ENCODE results near the gene REST.

- TF ChIP-seq CTCF (IDR thresholded peaks at IDR 0.05; ENCODE audit: insufficient read depth, low read depth, low read length) = no peak
- TF ChIP-seq EZH2 (IDR thresholded peaks at IDR 0.05; ENCODE audit: insufficient read depth, low read length) = no peak
Observed at GRCh38 chr4:56977321-56978012, 69.8 kb downstream of the REST start, which contains the start of gene NOA1.

All from astrocyte (in vitro differentiated cells and primary cell).